Kidney glomerular epithelial cell (primary cell): ENCODE data around the gene GPSM1.
"Not testable (repeated sequence)": the region's sequence is repeated elsewhere in the genome, so short reads cannot be mapped to it uniquely, and the experiment has no call there.

Experiments
- DNase-seq: peaks from one replicate; lab custom pipeline; 2025; lab: John Stamatoyannopoulos, UW

The GPSM1 gene

DNA sequence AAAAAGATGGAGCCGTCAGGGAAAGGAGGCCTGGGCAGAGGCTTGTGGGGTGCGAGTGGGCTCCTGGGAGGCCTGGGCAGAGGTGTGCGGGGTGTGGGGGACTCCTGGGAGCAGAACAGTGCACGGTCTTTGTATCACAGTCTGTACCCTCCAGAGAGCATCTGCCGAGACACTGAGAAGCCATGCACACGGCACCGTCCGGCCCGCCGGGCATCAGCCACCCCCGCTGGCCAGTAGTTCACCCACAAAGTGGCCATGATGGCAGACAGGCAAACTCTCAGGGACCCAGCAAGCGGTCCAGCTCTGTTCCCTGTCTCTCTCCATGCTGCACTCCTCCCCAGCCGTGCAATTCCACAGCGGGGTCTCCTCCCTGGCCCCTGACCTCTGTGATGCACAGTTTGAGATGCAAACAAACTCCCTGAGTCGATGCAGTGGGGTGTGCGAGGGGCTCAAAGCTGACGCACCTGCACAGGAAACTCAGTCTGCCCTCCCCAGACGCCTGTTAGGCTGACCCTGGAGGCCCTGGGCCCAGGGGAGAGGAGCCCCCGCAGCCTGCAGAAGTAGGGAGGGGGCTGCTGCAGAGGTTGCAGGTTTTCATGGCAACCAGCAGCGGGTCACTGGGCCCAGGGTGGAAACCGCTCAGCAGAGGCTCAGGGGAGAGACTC, 9.1 kb upstream of the GPSM1 start:
- no peak for DNase-seq

DNA sequence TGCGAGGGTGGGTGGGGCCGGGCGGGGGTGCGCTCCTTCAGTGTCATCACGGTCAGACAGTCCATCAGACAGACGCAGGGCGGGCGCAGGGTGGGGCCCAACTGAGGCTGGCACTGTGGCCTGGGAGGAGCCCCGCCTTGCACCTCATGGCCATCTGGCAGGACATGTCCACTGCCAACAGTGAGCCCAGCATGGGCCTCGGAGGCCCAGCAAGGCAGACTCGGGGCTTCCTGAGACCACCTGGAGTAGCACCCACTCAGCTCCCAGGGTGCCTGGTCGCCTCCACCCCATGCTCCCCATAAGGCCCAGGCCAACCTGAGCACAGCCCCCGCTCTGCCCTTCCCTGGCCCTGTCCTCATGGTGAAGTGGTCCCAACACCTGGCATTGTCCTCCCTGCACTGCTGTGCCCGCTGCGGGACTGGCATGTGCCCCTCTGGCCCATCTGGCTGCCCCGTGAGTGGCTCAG, 8.5 kb upstream of the GPSM1 start:
- no peak for DNase-seq

DNA sequence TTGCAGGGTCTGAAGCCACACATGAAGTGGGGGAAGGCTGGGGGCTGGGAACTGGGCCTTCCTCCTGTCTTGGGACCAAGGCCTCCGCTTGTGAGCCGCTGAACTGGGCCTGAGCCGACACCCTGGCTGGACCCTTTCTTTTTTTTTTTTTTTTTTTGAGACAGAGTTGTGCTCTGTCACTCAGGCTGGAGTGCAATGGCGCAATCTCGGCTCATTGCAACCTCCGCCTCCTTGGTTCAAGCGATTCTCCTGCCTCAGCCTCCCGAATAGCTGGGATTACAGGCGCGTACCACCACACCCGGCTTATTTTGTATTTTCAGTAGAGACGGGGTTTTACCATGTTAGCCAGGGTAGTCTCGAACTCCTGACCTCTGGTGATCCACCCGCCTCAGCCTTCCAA, 8.1 kb upstream of the GPSM1 start:
- not testable (repeated sequence) for DNase-seq

DNA sequence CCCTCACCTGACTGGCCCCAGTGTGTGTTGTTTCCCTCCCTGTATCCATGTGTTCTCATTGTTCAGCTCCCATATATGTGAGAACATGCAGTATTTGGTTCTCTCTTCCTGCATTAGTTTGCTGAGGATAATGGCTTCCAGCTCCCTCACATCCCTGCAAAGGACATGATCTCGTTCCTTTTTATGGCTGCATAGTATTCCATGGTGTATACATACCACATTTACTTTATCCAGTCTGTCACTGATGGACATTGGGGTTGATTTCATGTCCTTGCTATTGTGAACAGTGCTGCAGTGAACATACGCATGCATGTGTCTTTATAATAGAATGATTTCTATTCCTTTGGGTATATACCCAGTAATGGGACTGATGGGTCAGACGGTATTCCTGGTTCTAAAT, 7.4 kb upstream of the GPSM1 start:
- DNase-seq: not testable (repeated sequence)

DNA sequence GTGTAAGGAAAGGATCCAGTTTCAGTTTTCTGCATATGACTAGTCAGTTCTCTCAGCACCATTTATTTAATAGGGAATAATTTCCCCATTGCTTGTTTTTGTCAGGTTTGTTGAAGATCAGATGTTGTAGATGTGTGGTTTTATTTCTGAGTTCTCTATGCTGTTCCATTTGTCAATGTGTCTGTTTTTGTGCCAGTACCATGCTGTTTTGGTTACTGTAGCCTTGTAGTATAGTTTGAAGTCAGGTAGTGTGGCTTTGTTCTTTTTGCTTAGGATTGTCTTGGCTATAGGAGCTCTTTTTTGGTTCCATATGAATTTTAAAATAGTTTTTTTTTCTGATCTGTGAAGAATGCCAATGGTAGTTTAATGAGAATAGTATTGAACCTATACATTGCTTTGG, 6.4 kb upstream of the GPSM1 start:
- DNase-seq: not testable (repeated sequence)

DNA sequence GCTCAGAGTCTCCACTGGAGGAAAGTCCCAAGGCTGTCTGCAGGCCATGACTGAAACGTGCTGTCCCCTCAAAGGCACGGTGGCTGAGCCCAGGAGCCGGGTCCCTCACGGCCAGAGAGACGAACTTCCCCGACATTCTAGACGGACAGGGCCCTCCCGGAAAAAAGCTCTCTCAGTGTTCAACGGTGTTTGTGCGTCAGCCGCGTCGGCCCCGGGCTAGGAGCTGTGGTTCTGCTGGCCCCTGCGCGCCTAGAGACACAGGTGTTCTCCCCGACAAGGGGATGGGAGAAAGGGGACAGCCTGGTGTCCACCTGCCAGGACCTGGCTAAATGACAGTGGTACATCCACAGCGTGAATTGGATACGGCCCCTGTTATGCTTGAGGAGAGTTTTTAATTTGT, 5.8 kb upstream of the GPSM1 start:
- DNase-seq: no peak

DNA sequence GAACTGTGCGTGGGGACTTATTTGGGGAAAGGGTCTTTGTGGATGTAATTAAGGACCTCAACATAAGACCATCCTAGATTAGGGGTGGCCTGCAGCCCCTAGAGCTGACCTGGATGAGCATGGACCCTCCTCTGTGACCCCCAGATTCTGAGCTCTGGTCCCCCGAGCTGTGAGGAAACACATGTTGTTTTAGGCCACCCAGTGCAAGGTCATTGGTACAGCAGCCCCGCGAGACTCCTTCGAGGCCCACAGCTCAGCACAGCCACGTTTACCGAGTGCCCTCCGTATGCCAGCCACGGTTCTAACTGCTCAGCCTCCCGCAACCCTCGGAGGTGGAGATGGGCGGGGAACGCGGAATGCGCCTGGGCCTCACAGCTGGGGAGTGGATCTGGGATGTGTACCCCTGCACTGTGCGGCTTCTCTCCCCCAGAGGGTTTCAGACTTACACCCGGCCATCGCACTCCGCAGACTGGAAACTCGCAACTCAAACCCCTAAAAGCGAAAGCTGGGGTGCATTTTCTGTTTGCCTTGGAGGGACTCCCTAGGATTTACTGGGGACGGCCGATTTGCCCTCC, 4.5 kb upstream of the GPSM1 start:
- no peak for DNase-seq

DNA sequence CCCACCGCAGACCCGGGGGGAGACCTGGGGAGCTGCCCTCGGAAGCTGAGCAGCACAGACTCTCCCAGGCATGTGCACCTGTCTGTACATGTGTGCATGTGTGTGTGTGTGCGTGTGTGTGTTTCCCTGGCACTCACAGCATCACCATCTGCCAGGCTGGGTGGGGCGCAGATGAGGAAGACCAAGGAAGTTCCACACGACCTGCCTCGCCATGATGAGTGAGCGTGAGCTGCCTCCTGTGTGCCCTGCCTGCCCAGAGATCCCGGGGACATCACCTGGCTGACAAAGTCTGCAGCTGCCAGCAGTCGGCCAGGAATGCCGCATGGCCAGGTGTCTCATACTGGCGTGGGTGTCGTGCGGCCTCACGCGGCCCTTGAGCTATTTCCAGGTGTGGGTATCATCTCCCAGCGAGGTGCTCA, 4.0 kb upstream of the GPSM1 start:
- no peak for DNase-seq

DNA sequence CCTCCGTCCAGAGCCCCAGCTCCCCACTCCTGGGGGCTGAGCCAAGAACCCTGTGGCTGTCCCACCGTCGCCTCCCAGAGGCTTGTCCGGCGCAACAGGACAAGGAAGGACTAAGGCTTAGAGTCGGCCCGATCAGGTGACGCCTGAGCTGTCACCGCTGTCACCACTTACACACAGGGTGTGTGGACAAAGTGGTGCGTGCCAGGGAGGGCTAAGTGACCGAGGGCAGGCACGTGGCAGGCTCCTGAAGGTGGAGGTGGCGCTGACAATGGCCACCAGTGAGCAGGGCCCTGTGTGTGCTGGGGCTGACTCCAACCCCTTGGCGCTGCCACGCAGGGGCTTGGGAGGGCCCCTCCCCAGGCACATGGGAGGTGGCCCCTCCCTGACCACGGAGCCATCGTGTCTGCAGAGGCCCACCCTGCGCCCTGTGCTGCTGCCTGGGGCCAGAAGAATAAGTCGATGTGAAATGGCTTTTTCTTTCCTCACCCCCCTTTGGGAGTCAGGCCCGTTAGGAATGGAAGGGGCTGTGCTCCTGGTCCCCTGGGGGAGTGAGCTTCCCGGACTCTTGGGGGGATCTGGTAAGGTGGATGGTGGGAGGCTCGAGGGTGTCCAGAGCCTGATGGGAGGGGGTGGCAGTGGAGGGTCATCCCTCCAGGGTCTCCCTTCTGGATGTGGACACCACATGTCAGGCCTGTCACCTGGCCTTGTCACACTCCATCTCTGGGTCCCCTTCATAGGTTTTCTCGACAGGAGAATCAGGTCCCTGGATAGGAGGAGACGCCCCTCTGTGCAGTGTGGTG, 2.6 kb upstream of the GPSM1 start:
- no peak for DNase-seq

DNA sequence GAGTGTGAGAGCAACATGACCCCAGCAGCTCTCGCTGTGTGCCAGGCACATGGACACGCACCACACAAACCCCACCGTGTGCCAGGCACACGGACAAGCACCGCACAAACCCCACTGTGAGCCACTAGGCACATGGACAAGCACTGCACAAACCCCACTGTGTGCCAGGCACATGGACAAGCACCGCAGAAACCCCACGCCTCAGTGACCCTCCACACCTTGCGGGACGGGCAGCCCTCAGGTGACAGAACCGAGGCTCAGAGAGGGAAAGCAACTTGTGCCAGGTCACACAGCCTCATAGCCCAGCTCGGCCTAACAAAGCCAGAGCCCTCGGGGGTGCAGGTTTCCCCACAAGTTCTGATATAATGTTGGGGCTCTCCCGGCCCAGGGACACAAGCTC, 2.0 kb upstream of the GPSM1 start:
- DNase-seq: no peak

DNA sequence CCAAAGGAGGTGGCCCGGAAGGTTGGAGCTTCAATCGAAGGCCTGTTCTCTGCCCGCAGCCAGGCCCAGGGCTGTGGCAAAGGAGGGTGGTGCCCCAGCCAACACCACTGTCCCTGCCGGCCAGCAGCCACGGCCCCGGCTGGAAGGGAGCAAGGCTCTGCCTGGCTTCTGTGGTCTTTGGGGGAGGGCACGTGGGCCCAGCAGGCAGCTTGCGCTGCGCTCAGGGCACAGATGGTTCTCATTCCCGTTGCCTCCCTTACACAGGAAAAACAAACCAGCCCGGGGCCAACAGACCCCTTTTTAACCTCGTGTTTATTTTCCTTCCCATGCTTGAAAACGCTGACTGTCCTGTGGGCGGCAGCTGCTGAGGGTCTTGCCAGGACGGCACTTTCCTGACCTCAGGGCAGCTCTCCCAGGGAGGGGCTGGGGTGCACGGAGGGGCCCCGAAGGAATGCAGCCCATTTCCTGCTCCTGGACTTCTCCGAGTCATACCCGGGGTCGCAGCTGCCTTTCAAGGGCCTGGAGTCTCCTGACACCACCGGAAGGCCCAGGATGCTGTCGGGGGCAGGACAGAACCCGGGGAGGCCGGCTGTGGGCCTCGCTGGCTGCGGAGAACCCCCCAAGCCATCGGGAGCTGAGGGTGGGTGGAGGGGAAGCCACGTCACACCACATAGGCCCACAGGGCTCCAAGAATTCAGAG, 1.1 kb upstream of the GPSM1 start:
- peak; percentile 14 for DNase-seq

DNA sequence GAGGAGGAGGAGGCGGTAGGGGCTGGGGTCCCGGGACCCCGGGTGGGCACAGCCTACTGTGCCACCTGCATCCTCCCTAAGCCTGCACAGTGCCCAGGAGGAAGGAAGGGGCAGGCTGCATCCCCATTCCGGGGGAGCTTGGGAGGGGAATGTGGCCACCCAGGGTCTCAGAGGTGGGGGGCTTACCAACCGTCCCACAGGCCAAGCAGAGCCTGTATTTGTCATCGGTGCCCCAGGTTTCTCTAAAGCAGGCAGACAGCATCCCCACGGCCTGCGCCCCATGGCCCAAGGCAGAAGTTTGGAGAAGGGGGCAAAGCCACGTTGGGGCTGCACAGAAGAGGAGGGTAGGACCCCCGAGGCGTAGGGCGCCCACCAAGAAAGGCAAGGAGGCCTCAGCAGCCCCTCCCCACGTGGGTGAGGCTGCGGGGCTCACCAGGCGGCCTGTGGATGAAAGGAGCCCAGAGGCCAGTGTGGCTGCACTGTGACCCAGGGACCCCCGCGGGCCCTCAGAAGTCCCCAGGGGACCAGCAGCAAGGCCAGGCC, 507 bp upstream of the GPSM1 start:
- DNase-seq: no peak

DNA sequence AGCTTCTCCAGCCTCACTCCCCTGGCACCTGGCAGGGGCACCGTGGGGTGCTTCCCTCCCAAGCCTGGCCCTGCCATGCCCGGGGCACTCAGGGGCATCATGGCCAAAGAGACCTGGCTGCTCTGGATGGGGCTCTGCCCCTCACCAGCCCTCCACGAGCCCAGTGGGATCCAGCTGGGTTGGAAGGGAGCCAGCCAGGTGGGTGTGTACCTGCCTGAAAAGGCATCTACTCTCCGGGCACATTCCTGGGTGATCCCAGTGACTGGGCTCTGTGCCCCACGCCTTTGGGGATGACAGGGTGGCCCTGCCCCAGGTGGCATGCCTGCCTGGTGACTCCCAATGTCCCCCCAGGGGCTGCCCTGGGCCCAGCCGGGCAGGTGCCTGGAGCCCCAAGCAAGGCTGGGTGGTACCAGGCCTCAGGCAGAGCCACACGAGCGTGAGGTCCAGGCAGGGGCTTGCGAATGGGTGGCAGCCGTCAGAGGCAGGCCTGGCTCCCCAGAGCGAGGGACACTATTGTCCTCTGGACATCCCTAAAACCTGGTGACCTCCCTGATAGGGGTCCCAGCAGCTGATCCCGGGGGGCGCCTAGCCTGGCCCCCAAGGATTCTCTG, 777 bp downstream of the GPSM1 start:
- no peak for DNase-seq

DNA sequence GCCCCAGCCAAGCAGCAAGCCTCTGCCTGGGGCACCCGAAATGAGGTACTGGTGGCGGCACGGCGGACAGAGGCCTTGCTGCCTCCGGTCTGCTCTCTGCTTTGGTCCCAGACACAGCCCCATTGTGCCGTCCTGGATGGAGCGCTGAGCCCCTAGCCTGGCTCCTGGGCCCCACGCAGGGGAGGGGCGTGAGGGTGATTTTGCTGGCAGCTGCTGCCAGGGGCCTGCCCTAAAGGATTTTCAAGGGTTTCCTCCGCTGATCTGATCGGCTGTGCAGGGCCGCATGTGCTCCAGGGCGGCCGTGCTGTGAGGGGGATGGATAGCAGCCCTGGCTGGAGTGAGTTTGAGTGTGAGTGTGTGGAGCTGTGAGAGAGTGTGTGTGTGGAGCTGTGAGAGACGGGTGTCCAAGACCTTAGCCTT, 1.3 kb downstream of the GPSM1 start:
- no peak for DNase-seq

DNA sequence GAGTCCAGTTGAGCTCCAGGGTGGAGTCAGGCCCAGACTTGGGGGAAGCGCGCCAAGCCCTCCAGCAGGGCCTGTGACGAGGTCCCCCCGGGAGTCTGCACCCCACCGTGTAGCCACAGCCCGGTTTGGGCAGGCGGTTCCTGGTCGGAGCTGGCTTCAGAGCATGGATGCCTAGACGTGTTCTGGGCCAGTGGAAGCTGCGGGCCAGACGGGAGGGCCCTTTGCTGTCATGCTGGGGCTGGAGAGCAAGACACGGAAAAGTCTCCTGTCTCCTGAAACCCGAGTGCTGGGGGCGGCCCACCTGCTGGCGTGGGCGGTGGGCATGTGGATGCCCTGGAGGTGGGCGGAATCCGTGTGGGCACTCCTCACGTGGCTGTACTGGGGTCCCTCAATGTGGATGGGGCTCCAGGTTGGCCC, 1.9 kb downstream of the GPSM1 start:
- no peak for DNase-seq

DNA sequence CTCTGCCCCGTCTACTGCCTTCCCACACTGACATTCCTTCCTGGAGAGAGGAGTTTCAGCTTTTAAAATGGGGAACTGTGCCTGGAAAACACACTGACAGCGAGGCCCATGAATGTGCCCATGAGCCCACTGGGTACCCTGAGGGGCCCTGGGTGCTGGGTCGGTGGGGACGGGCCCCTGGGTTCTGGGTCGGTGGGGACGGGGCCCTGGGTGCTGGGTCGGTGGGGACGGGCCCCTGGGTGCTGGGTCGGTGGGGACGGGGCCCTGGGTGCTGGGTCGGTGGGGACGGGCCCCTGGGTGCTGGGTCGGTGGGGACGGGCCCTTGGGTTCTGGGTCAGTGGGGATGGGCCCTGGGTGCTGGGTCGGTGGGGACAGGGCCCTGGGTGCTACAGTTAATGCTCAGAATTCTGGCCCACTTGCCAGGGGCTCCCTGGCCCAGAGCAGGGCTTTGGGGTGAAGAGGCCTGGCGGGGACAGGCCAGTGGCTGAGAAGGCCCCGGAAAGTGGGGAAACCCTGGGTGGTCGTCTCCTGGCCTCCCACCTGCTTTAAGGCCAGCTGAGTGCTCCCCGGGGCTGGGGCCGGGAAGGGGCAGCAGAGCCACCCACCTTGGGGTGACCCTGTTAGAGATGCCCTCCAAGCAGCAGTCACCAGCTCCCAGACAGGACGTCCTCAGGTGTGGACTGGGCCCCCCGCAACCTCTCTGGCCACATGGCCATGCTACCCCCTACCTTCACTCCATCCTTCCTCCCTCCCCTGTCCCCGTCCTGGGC, 2.5 kb downstream of the GPSM1 start:
- no peak for DNase-seq

DNA sequence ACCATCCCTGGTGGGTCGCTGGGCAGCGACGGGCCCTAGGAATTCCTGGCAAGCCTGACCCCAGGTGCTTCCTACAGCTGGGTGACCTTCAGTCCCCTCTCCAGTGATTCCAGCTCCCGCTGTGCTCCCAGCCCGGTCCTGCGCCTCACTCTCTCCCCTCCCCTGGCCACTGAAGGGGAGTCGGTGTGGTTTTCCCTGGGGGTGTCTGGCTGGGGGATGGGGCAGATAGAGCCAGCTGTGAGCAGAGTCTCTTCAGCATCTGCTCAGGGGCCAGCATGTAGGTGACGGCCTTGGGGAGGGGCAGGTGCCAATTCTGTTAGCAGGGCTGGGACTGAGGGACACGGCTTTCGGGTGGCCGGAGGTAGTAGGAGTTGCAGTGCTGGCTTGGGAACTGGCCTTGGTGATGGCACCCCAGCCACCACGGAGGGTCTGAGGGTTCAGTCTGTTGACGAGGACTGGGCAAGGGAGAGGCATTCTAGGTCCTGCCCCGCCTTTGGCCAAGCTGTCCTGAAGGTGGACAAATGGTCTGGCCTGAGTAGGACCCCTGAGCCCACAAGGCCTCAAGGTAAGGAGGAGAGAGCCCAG, 3.2 kb downstream of the GPSM1 start:
- no peak for DNase-seq

DNA sequence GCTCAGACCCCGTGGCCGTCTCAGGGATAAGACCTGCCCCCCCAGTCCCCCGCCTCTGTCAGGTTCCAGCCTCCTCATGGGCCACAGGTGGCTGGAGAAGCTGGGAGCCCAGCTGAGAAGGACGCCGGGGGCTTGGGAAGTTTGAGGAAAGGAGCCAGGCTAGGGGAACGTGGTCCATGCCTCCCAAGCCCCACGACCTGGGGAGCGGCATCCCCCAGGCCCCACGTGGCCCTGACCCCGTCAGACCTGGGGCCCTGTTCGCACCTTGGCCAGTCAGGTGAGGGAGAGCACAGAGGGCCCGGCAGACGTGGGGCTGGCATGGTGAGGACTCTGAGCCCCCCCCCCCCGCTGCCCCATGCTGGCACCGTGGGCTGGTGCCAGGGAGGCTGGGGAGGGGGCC, 3.7 kb downstream of the GPSM1 start:
- no peak for DNase-seq

DNA sequence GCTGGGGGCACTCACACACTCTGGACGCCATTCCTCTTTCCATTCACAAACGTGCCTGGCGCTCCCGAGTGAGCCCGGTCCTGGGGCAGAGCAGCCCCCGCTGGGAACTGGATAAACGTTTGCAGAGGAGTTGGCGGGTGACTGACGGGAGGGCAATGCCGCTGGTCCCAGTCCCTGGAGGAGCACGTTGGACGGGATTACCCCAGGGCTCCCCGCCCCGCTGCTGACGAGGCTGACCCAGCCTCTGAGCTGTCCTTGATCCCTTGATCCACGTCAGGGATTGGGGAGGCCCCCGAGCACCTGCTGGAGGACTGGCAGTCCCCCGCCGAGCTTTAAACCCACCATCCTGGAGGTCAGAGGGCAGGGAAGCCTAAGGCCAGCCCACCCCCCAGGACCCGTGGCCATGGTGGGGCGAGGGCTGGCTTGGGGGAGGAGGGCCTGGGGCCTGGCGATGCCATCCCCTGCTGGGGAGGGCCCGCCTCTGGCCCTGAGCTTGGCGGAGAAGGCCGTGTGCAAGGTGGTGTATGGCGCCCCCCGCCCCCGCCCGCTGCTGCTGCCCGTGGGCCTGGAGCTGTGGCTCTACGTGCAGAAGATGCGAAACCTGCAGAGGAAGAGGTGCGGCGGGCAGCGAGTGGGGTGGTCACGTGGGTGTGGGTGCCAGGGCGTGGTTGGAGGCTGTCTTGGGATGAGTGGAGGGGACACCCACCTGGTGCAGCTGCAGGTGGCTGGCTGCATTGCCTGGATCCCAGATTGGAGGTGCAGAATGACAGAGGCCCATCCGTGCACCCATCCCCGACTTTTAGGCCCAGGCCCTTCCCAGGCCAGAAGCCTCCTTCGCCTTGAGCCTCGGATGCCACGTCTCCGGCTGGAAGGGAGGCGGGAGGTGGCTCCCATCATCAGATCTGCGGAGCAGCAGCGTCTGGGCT, 4.5 kb downstream of the GPSM1 start:
- DNase-seq: no peak
